GM21529 (cell line): ENCODE data around the gene CBX2.
A peak's percentile ranks its signal among the peaks of the same experiment; 100 is the strongest.
"Not testable (repeated sequence)": the region's sequence is repeated elsewhere in the genome, so short reads cannot be mapped to it uniquely, and the experiment has no call there.

ENCODE experiments used
- ATAC-seq: cut with Tn5 transposase; IDR thresholded peaks from one replicate; pipeline ENCODE4 v1.9.1; 2021; ENCODE audit not compliant: unreplicated experiment

CBX2 gene

GRCh38 chr17:79769570-79770506 lies 8.1 kb upstream of the CBX2 start:
- ATAC-seq = no peak

- ATAC-seq = no peak
These were observed 6.7 kb upstream of the CBX2 start for GRCh38 chr17:79771276-79771675.

- ATAC-seq = not testable (repeated sequence)
These were observed 5.2 kb upstream of the CBX2 start for GRCh38 chr17:79772726-79773125.

GRCh38 chr17:79774561-79774975 lies 3.4 kb upstream of the CBX2 start:
- ATAC-seq = no peak

GRCh38 chr17:79775632-79776031 lies 2.3 kb upstream of the CBX2 start:
- no peak for ATAC-seq

- ATAC-seq = no peak
These were observed 1.4 kb upstream of the CBX2 start for GRCh38 chr17:79776376-79777119.

- peak; percentile 28 for ATAC-seq
These were observed 641 bp upstream of the CBX2 start for GRCh38 chr17:79777120-79777893.

GRCh38 chr17:79778504-79779083 lies 646 bp downstream of the CBX2 start:
- ATAC-seq = no peak

- ATAC-seq = no peak
These were observed 1.2 kb downstream of the CBX2 start for GRCh38 chr17:79779084-79779529.

GRCh38 chr17:79779661-79780365 lies 1.9 kb downstream of the CBX2 start:
- no peak for ATAC-seq

- no peak for ATAC-seq
These were observed 3.2 kb downstream of the CBX2 start for GRCh38 chr17:79781012-79781650.

- no peak for ATAC-seq
These were observed 4.0 kb downstream of the CBX2 start for GRCh38 chr17:79781736-79782575.

GRCh38 chr17:79783891-79784290 lies 5.9 kb downstream of the CBX2 start:
- ATAC-seq = no peak

GRCh38 chr17:79784353-79785016 lies 6.5 kb downstream of the CBX2 start:
- no peak for ATAC-seq

- no peak for ATAC-seq
These were observed 7.3 kb downstream of the CBX2 start for GRCh38 chr17:79785017-79785899.

- no peak for ATAC-seq
These were observed 8.2 kb downstream of the CBX2 start for GRCh38 chr17:79785900-79786810.
